Activated T-cell treated with anti-CD3 and anti-CD28 coated beads, Interleukin-2, amount 50 U/mL, for 4 hours (primary cell): ENCODE results near the gene GPBAR1. TPM values are rescaled to one million over a fixed set of nuclear protein-coding genes. Genes with fewer than 3 reads are reported as not detected.
A peak's percentile ranks its signal among the peaks of the same experiment; 100 is the strongest.

Source experiments
- ATAC-seq, 2 donors: fragments of 200-7000 bp; cut with Tn5 transposase; one replicate each; pipeline ENCODE4 v1.10.0; 2021
- DNase-seq: peaks from one replicate; pipeline ENCODE4 v3.0.0-alpha.2; 2020
- H3K27me3 Mint-ChIP-seq: one replicate; pipeline ENCODE4 v1.8.0; 2021; ENCODE audit warnings: low read depth, mixed read lengths
- H3K36me3 Mint-ChIP-seq: one replicate; pipeline ENCODE4 v1.8.0; 2022; ENCODE audit warnings: mixed read lengths; ENCODE audit not compliant: insufficient read depth
- H3K4me1 Mint-ChIP-seq: one replicate; pipeline ENCODE4 v1.8.0; 2021; ENCODE audit warnings: low read depth, mixed read lengths
- H3K4me3 Mint-ChIP-seq: one replicate; pipeline ENCODE4 v1.8.0; 2021; ENCODE audit warnings: mild to moderate bottlenecking, moderate library complexity, mixed read lengths
- H3K9me3 Mint-ChIP-seq: one replicate; pipeline ENCODE4 v1.8.0; 2021; ENCODE audit warnings: mixed read lengths
- total RNA-seq, 3 donors: library from RNA; stranded (reverse); gene quantifications; one replicate each; pipeline ENCODE4 v1.2.1, GENCODE V29; 2021

Gene GPBAR1
- total RNA-seq, 3 donors from 2014 or later = 0.66 to 0.69 (median 0.68) TPM

- DNase-seq = peak; percentile 70
- no peaks in the 10 kb centered on the region for H3K9me3 Mint-ChIP-seq
- ATAC-seq = peak; percentile 60 to 68
- H3K4me1 Mint-ChIP-seq = peaks cover 20% of the 10 kb centered on the region
- H3K36me3 Mint-ChIP-seq = peaks cover 19% of the 10 kb centered on the region
- no peak overlapping the region for H3K4me3 Mint-ChIP-seq
- H3K27me3 Mint-ChIP-seq = no peaks in the 10 kb centered on the region
Measured at GRCh38 chr2:218257390-218257981, 3.3 kb upstream of the GPBAR1 start.

- H3K36me3 Mint-ChIP-seq = peaks cover 15% of the 10 kb centered on the region
- no peak overlapping the region for H3K4me3 Mint-ChIP-seq
Measured at GRCh38 chr2:218259099-218259961, 1.5 kb upstream of the GPBAR1 start.

GRCh38 chr2:218260166-218260565, 649 bp upstream of the GPBAR1 start:
- Mint-ChIP-seq H3K36me3 (peaks cover 11% of the 10 kb centered on the region), H3K27me3 (no peaks in the 10 kb centered on the region), H3K9me3 (no peaks in the 10 kb centered on the region), H3K4me1 (peaks cover 19% of the 10 kb centered on the region), H3K4me3 (no peak overlapping the region)
- ATAC-seq (no peak), DNase-seq (no peak)

More at GRCh38 chr2:218259099-218259961, 1.5 kb upstream of the GPBAR1 start:
- H3K27me3 Mint-ChIP-seq = no peaks in the 10 kb centered on the region
- ATAC-seq (no peak), DNase-seq (no peak)
- H3K9me3 Mint-ChIP-seq = no peaks in the 10 kb centered on the region
- H3K4me1 Mint-ChIP-seq = peaks cover 23% of the 10 kb centered on the region

- no peaks in the 10 kb centered on the region for H3K27me3 Mint-ChIP-seq
- H3K36me3 Mint-ChIP-seq = peaks cover 13% of the 10 kb centered on the region
- peaks cover 18% of the 10 kb centered on the region for H3K4me1 Mint-ChIP-seq
- H3K4me3 Mint-ChIP-seq = no peak overlapping the region
- no peaks in the 10 kb centered on the region for H3K9me3 Mint-ChIP-seq
- DNase-seq (no peak), ATAC-seq (no peak)
Measured at GRCh38 chr2:218261423-218262236, 815 bp downstream of the GPBAR1 start.

GRCh38 chr2:218262237-218262600, 1.4 kb downstream of the GPBAR1 start:
- no peak for DNase-seq
- Mint-ChIP-seq H3K27me3 (no peaks in the 10 kb centered on the region), H3K4me3 (no peak overlapping the region), H3K4me1 (peaks cover 16% of the 10 kb centered on the region), H3K36me3 (peaks cover 16% of the 10 kb centered on the region), H3K9me3 (no peaks in the 10 kb centered on the region)
- no peak for ATAC-seq

- Mint-ChIP-seq H3K4me3 (no peak overlapping the region), H3K36me3 (peaks cover 22% of the 10 kb centered on the region), H3K4me1 (peaks cover 17% of the 10 kb centered on the region), H3K27me3 (no peaks in the 10 kb centered on the region), H3K9me3 (no peaks in the 10 kb centered on the region)
- DNase-seq (no peak), ATAC-seq (no peak)
Measured at GRCh38 chr2:218262631-218263586, 2.1 kb downstream of the GPBAR1 start.

GRCh38 chr2:218263817-218264641, 3.2 kb downstream of the GPBAR1 start:
- H3K36me3 Mint-ChIP-seq = peaks cover 22% of the 10 kb centered on the region
- no peak overlapping the region for H3K4me3 Mint-ChIP-seq
- H3K27me3 Mint-ChIP-seq = no peaks in the 10 kb centered on the region
- no peak for DNase-seq
- ATAC-seq = peak; percentile 45 to 53
- no peaks in the 10 kb centered on the region for H3K9me3 Mint-ChIP-seq
- peaks cover 19% of the 10 kb centered on the region for H3K4me1 Mint-ChIP-seq

GRCh38 chr2:218264773-218265561, 4.2 kb downstream of the GPBAR1 start:
- ATAC-seq = no peak
- H3K4me1 Mint-ChIP-seq = peaks cover 22% of the 10 kb centered on the region
- H3K4me3 Mint-ChIP-seq = no peak overlapping the region
- no peak for DNase-seq
- H3K36me3 Mint-ChIP-seq = peaks cover 26% of the 10 kb centered on the region
- H3K27me3 Mint-ChIP-seq = no peaks in the 10 kb centered on the region
- no peaks in the 10 kb centered on the region for H3K9me3 Mint-ChIP-seq

- DNase-seq = no peak
- ATAC-seq = no peak
- H3K4me1 Mint-ChIP-seq = peaks cover 22% of the 10 kb centered on the region
Measured at GRCh38 chr2:218265626-218266025, 4.8 kb downstream of the GPBAR1 start.

GRCh38 chr2:218266316-218266979, 5.6 kb downstream of the GPBAR1 start:
- no peak for DNase-seq
- H3K9me3 Mint-ChIP-seq = no peaks in the 10 kb centered on the region
- no peak for ATAC-seq
- H3K4me3 Mint-ChIP-seq = no peak overlapping the region
- peaks cover 30% of the 10 kb centered on the region for H3K4me1 Mint-ChIP-seq
- peaks cover 26% of the 10 kb centered on the region for H3K36me3 Mint-ChIP-seq
- H3K27me3 Mint-ChIP-seq = no peaks in the 10 kb centered on the region

More at GRCh38 chr2:218265626-218266025, 4.8 kb downstream of the GPBAR1 start:
- Mint-ChIP-seq H3K27me3 (no peaks in the 10 kb centered on the region), H3K9me3 (no peaks in the 10 kb centered on the region), H3K4me3 (no peak overlapping the region), H3K36me3 (peaks cover 26% of the 10 kb centered on the region)

- H3K4me3 Mint-ChIP-seq = no peak overlapping the region
- DNase-seq (no peak), ATAC-seq (no peak)
- H3K4me1 Mint-ChIP-seq = peaks cover 38% of the 10 kb centered on the region
- H3K9me3 Mint-ChIP-seq = no peaks in the 10 kb centered on the region
- peaks cover 26% of the 10 kb centered on the region for H3K36me3 Mint-ChIP-seq
- H3K27me3 Mint-ChIP-seq = no peaks in the 10 kb centered on the region
Measured at GRCh38 chr2:218267259-218267658, 6.4 kb downstream of the GPBAR1 start.
